ENCODE results near the gene SRBD1. TPM values are rescaled to one million over a fixed set of nuclear protein-coding genes. Genes with fewer than 3 reads are reported as not detected.

Gene SRBD1
- total RNA-seq, 1 experiment from 2014 or later: 22.8 TPM

- peaks cover 16% of the 10 kb centered on the region for H3K36me3 Mint-ChIP-seq
- H3K27me3 Mint-ChIP-seq (ENCODE audit: low read depth): no peaks in the 10 kb centered on the region
- DNase-seq (ENCODE audit: low spot score) (no peak), ATAC-seq (no peak)
- no peak overlapping the region for H3K4me3 Mint-ChIP-seq
- peaks cover 11% of the 10 kb centered on the region for H3K9me3 Mint-ChIP-seq
- POLR2A ChIA-PET: no interaction called here
- peaks cover 47% of the 10 kb centered on the region for H3K4me1 Mint-ChIP-seq
- TF ChIP-seq KAT7 (CRISPR knock-in tag; IDR thresholded peaks at IDR 0.05; ENCODE audit: borderline replicate concordance): no peak
- no peak for TF ChIP-seq IRF2 (CRISPR knock-in tag; IDR thresholded peaks at IDR 0.05; ENCODE audit: borderline replicate concordance, low read depth)
- TF ChIP-seq ZNF423 (CRISPR knock-in tag; IDR thresholded peaks at IDR 0.05): no peak
- no peak for TF ChIP-seq ZMAT4 (CRISPR knock-in tag; IDR thresholded peaks at IDR 0.05)
- TF ChIP-seq ATF6 (CRISPR knock-in tag; IDR thresholded peaks at IDR 0.05): no peak
- no peak for TF ChIP-seq PRDM15 (CRISPR knock-in tag; IDR thresholded peaks at IDR 0.05)
- TF ChIP-seq CTCF (IDR thresholded peaks at IDR 0.05): no peak
- TF ChIP-seq NR2C2 (CRISPR knock-in tag; IDR thresholded peaks at IDR 0.05): no peak
- TF ChIP-seq MAX (CRISPR knock-in tag; IDR thresholded peaks at IDR 0.05): no peak
- no peak overlapping the region for H3K27ac Mint-ChIP-seq
- CTCF ChIA-PET: no interaction called here
These were observed 201.4 kb downstream of the SRBD1 start for GRCh38 chr2:45409677-45410076.

GRCh38 chr2:45406621-45407020 lies 204.4 kb downstream of the SRBD1 start:
- ChIA-PET POLR2A (no interaction called here), CTCF (no interaction called here)
- Mint-ChIP-seq H3K4me1 (peaks cover 40% of the 10 kb centered on the region), H3K9me3 (peaks cover 11% of the 10 kb centered on the region), H3K27me3 (ENCODE audit: low read depth) (no peaks in the 10 kb centered on the region), H3K36me3 (peaks cover 16% of the 10 kb centered on the region), H3K4me3 (no peak overlapping the region), H3K27ac (no peak overlapping the region)
- no peak for ATAC-seq
- no peak for DNase-seq (ENCODE audit: low spot score)
- TF ChIP-seq SMAD4 (CRISPR knock-in tag; IDR thresholded peaks at IDR 0.05): no peak
- TF ChIP-seq FOXJ3 (CRISPR knock-in tag; IDR thresholded peaks at IDR 0.05; ENCODE audit: borderline replicate concordance): no peak
- no peak for TF ChIP-seq E2F4 (CRISPR knock-in tag; IDR thresholded peaks at IDR 0.05; ENCODE audit: borderline replicate concordance, low read depth)
- TF ChIP-seq ZNF219 (CRISPR knock-in tag; IDR thresholded peaks at IDR 0.05; ENCODE audit: borderline replicate concordance): no peak
- TF ChIP-seq GTF2I (CRISPR knock-in tag; conservative IDR thresholded peaks at IDR 0.05): no peak
- no peak for TF ChIP-seq TEAD1 (CRISPR knock-in tag; IDR thresholded peaks at IDR 0.05)
- no peak for TF ChIP-seq MYBL2 (CRISPR knock-in tag; IDR thresholded peaks at IDR 0.05)
- no peak for TF ChIP-seq ETV6 (CRISPR knock-in tag; IDR thresholded peaks at IDR 0.05)
- no peak for TF ChIP-seq STAT6 (CRISPR knock-in tag; conservative IDR thresholded peaks at IDR 0.05; ENCODE audit: low read depth)
- TF ChIP-seq MXD4 (CRISPR knock-in tag; IDR thresholded peaks at IDR 0.05; ENCODE audit: borderline replicate concordance): no peak
- no peak for TF ChIP-seq FOXK1 (CRISPR knock-in tag; IDR thresholded peaks at IDR 0.05)
- no peak for TF ChIP-seq FOXP4 (CRISPR knock-in tag; IDR thresholded peaks at IDR 0.05)
- no peak for TF ChIP-seq EMX1 (CRISPR knock-in tag; IDR thresholded peaks at IDR 0.05)
- TF ChIP-seq CBFB (CRISPR knock-in tag; IDR thresholded peaks at IDR 0.05; ENCODE audit: low read depth): no peak

All from WTC11 (cell line).